GM21367 (cell line): ENCODE results near the gene NUDT16L1.

Experiments used
- ATAC-seq: cut with Tn5 transposase; IDR thresholded peaks from one replicate; pipeline ENCODE4 v1.9.1; 2021; ENCODE audit not compliant: unreplicated experiment

Gene NUDT16L1

DNA sequence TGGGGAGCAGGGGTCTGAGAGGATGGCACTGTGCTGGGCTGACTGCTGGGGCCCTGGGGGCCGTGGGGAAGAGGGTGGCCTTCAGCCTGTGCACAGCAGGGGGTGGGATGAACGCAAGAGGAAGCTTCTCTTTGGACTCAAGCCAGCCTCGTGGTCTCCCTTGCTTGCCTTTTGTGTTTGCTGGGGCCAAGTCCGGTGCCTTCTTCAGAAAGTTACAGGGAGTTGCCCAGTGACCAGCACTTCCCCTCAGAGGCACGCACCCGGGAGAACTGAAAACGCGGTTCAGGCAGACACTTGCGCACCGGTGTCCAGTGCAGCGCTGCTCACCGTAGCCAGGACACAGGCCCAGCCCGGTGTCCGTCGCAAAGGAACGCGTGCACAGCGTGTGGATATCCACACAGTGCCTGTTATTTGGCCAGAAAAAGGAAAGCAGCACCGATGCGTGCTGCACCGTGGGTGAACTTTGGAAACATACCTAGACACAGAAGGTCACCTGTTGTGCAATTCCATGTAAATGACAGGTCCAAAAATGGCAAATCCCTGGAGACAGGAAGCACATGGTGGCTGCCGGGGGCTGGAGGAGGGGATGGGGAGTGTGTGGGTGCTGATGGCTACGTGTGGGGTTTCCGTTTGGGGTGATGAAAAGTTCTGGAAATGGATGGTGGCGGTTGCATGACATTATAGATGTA, 29.4 kb upstream of the NUDT16L1 start:
- ATAC-seq, result no peak

- no peak for ATAC-seq
These were observed 28.6 kb upstream of the NUDT16L1 start for GRCh38 chr16:4664538-4665418.

GRCh38 chr16:4666537-4667202, 26.7 kb upstream of the NUDT16L1 start:
- no peak for ATAC-seq

- no peak for ATAC-seq
These were observed 26.0 kb upstream of the NUDT16L1 start for GRCh38 chr16:4667203-4667963.

DNA sequence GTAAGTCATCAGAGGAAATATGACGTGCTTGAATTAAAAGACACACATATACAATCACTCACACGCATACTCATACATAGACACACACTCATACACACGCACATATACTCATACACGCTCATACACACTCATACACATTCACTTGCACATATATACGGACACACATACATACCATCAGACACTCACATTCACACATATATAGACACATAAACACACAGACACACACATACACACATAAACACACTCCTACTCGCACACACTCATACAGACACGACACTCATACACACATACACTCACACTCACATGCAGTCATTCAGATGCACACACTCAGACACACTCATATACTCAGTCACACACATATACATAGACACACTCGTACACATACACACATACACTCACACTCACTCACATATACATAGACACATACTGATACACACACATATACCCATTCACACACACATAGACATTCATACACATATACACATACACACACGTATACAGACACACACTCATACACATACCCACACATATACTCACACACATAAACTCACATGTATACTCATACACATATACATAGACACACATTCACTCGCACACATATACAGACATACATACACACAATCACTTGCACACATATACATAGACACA, 24.9 kb upstream of the NUDT16L1 start:
- no peak for ATAC-seq

DNA sequence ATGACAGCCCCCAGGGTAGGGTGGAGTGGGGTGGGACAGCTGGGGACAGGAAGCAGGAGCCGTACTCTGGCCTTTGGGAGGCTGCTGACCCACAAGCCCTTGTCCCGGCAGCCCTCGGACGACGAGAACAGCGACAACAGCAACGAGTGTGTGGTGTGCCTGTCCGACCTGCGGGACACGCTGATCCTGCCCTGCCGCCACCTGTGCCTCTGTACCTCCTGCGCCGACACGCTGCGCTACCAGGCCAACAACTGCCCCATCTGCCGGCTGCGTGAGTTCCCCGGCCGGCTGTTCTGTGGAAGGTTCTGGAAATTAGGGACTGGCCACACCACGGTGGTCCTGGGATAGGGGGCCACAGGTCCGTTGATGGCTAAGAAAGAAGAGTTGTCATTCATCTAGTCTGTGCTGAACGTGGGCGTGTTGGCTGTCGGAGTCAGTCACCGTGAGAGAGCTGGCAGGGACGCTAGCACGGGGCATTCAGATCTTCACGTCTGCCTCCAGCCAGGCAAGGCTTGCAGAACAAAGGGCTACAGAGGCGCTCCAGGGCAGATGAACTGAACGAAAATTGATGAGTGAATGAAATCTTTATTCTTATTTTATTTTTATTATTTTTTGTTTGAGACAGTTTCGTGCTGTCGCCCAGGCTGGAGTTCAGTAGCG, 19.8 kb upstream of the NUDT16L1 start:
- no peak for ATAC-seq

DNA sequence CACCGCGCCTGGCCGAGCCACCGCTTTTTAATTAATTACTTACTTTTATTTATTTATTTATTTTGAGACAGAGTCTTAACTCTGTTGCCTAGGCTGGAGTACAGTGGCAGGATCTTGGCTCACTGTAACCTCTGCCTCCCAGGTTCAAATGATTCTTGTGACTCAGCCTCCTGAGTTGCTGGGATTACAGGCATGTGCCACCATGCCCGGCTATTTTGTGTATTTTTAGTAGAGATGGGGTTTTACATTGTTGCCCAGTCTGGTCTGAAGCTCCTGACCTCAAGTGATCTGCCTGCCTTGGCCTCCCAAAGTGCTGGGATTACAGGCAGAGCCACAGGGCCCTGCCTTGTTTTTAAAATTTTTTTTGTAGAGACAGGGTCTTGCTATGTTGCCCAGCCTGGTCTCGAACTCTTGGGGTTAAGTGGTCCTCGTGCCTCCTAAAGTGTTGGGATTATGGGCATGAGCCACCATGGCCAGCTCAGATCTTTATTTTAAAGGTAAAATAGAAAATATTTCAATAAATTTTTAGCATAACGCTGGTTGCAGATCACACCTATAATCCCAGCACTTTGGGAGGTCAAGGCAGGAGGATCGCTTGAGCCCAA, 18.3 kb upstream of the NUDT16L1 start:
- no peak for ATAC-seq

DNA sequence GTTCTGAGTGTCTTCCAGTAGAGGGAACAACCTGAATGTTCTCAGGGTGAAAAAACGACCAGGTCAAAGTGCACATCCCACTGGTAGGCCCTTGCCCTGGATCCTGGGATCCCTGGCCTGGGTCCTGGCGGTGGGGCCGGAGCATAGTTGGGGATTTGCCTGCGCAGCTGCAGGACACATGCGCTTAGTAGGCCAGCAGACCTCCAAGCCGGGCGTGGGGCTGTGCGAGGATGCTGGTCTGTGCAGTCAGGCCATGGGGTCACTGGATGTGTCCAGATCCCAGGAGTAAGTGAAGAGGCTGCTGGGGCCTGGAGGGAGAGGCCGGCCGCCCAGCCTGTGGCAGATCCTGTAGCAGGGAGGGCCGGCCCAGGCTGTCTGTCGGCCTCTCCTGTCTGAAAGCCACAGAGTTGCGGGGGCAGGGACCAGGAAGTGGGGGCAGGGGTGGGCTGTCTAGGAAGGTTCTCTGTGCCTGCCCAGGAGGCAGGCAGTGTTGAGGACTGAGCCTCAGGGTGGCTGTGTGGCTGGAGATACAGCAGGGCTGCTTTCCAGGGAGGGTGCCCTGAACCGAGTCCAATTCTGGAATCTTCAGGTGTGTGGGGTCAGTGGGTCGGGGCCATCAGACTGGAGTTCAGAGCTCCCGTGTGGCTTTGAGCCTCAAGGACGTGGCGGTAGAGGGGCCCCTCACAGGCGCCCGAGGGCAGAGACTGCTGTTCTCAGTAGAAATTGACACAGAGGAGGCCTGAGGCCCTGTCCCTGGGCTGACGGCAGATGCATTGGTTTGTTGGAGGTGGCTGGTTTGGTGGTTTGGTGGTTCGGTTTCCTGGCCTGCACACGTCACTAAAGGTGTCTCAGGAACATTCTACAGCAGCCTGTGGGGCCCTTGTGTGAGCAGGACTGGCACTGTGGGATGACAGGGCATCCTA, 17.2 kb upstream of the NUDT16L1 start:
- no peak for ATAC-seq

GRCh38 chr16:4676831-4677230, 16.5 kb upstream of the NUDT16L1 start:
- ATAC-seq, result no peak

DNA sequence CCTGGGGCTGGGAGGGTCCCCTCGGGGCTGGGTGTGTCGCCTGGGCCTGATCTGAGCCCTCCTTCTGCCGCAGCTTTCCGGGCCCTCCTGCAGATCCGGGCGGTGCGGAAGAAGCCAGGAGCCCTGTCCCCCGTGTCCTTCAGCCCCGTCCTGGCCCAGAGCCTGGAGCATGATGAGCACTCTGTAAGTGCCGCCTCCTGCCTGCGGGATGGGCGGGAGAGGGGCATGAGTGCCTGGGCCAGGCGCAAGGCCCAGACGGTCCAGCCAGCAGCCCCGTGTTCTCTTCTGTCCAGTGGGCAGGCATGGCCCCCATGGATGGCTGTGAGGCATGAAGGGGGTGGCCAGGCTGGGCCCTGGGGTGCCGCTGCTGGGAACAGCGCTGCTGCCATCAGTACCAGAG, 16.0 kb upstream of the NUDT16L1 start:
- ATAC-seq, result no peak

GRCh38 chr16:4677994-4678393, 15.4 kb upstream of the NUDT16L1 start:
- no peak for ATAC-seq

GRCh38 chr16:4678596-4678995, 14.8 kb upstream of the NUDT16L1 start:
- no peak for ATAC-seq

- no peak for ATAC-seq
These were observed 14.1 kb upstream of the NUDT16L1 start for GRCh38 chr16:4679156-4679849.

GRCh38 chr16:4679850-4680636, 13.3 kb upstream of the NUDT16L1 start:
- ATAC-seq, result no peak

DNA sequence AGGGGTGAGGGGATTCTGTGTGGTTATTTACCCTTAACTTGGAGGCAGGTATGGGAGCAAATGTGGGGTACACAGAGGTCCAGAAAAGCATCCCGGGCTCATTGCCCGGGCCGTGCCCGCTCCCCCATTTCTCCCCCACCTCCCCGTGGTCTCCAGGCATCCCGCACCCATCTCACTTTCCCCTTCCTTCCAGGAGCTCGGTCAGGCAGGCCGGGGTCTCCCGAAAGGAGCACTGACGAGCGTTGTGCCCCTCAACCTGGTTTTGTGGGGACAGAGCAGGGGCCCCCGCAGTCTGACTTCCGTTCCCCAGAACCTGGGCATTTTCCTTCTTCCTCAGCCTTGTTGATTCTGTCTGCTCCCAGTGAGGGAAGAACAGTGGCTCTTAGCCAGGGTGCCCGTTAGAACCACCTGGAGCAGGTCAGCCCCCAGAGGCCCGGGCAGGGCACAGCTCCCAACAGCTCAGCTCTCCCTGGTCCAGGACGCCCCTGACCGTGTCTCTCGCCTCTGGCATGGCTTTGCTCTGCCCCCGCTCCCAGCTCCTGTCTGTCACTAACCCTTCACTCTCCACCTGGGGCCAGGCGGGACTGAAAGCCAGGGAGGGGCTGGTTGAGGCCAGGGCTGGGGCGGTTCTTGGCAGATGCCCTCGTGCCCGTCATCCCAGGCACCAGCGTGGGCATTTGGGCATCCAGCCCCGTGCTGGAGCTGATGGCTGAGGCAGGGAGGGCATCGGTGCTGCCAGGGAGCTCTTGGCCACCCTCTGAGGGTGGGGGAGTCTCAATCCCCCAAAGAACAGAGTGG, 12.5 kb upstream of the NUDT16L1 start:
- ATAC-seq, result no peak

DNA sequence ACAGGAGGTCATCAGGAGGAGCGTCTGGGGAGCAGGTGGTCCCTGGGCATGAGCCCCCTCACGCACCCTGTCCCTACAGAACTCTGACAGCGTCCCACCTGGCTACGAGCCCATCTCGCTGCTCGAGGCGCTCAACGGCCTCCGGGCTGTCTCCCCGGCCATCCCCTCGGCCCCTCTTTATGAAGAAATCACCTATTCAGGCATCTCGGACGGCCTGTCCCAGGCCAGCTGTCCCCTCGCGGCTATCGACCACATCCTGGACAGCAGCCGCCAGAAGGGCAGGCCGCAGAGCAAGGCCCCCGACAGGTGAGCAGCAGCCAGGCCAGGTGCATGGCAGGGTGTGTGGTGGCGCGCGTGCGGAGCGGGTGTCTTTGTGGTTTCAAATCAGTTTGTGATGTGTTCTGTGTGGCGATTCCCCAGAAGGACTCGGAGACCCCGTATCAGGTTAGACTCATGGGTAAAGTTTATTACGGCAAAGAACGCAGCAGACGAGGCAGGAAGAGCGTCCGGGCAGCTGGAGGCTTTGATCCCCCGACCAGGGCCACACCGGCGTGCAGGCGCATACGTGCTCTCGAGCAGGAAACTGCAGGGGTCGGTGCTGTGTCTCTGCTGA, 11.8 kb upstream of the NUDT16L1 start:
- ATAC-seq, result no peak
